Thoracic aorta (tissue), 2 donors: ENCODE measurements around the gene GP2. TPM values are rescaled to one million over a fixed set of nuclear protein-coding genes. Genes with fewer than 3 reads are reported as not detected.

ENCODE experiments used
- ATAC-seq: fragments of 150-250 bp; one replicate; pipeline ENCODE4 v1.8.0; 2017; ENCODE audit warnings: low read depth; ENCODE audit not compliant: insufficient number of reproducible peaks, low FRiP score
- DNase-seq: peaks from one replicate; pipeline ENCODE4 v3.0.0-alpha.2; 2020; ENCODE audit warnings: low spot score
- H3K27ac ChIP-seq, 2 donors: fragments of 200-600 bp; sonication (generic); 1 replicate in 1 of 2; 2 replicates in 1 of 2; pipeline ENCODE4 v1.5.1; 2016; ENCODE audit warnings: mild to moderate bottlenecking in 2 of 2, moderate library complexity in 2 of 2
- H3K27me3 ChIP-seq: fragments of 200-600 bp; sonication (generic); replicated peaks from 2 replicates; pipeline ENCODE4 v1.6.0; 2016; ENCODE audit warnings: mild to moderate bottlenecking; ENCODE audit not compliant: insufficient read depth
- H3K36me3 ChIP-seq: fragments of 200-600 bp; sonication (generic); one replicate; pipeline ENCODE4 v1.5.1; 2016
- H3K4me1 ChIP-seq, 2 donors: fragments of 200-600 bp; sonication (generic); 1 replicate in 1 of 2; 2 replicates in 1 of 2; pipeline versions ENCODE4 v1.5.1 to v1.6.0; 2016; ENCODE audit warnings: low read depth in 2 of 2, mild to moderate bottlenecking in 1 of 2; ENCODE audit not compliant: control insufficient read depth in 1 of 2
- H3K4me3 ChIP-seq: fragments of 200-600 bp; sonication (generic); 2 replicates; pipeline ENCODE4 v1.5.1; 2016; ENCODE audit warnings: mild to moderate bottlenecking
- H3K9me3 ChIP-seq: fragments of 200-600 bp; sonication (generic); 2 replicates; pipeline ENCODE4 v1.5.1; 2016
- total RNA-seq, 2 donors: library from RNA; depleted of rRNA; stranded (reverse); fragments of >200 nt; gene quantifications; one replicate each; pipeline versions ENCODE4 v1.1.0 to v1.2.3, GENCODE V29; 2016
- TF ChIP-seq, protein P1 (sequence below): fragments of 200-600 bp; sonication (generic); IDR thresholded peaks from one replicate; pipeline ENCODE4 v1.5.1; 2019; ENCODE audit warnings: antibody characterized with exemption

GP2 gene
- total RNA-seq, 2 donors from 2014 or later, result 2.6 to 8.7 TPM

- ATAC-seq (no peak), DNase-seq (no peak)
- Histone ChIP-seq H3K4me3 (no peak overlapping the region), H3K4me1 (no peaks in the 10 kb centered on the region), H3K36me3 (no peaks in the 10 kb centered on the region), H3K27ac (no peak overlapping the region), H3K27me3 (no peaks in the 10 kb centered on the region), H3K9me3 (no peaks in the 10 kb centered on the region)
- TF ChIP-seq, protein P1, sequence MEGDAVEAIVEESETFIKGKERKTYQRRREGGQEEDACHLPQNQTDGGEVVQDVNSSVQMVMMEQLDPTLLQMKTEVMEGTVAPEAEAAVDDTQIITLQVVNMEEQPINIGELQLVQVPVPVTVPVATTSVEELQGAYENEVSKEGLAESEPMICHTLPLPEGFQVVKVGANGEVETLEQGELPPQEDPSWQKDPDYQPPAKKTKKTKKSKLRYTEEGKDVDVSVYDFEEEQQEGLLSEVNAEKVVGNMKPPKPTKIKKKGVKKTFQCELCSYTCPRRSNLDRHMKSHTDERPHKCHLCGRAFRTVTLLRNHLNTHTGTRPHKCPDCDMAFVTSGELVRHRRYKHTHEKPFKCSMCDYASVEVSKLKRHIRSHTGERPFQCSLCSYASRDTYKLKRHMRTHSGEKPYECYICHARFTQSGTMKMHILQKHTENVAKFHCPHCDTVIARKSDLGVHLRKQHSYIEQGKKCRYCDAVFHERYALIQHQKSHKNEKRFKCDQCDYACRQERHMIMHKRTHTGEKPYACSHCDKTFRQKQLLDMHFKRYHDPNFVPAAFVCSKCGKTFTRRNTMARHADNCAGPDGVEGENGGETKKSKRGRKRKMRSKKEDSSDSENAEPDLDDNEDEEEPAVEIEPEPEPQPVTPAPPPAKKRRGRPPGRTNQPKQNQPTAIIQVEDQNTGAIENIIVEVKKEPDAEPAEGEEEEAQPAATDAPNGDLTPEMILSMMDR, result no peak
Measured at GRCh38 chr16:20301840-20302239, 25.5 kb downstream of the GP2 start.

DNA sequence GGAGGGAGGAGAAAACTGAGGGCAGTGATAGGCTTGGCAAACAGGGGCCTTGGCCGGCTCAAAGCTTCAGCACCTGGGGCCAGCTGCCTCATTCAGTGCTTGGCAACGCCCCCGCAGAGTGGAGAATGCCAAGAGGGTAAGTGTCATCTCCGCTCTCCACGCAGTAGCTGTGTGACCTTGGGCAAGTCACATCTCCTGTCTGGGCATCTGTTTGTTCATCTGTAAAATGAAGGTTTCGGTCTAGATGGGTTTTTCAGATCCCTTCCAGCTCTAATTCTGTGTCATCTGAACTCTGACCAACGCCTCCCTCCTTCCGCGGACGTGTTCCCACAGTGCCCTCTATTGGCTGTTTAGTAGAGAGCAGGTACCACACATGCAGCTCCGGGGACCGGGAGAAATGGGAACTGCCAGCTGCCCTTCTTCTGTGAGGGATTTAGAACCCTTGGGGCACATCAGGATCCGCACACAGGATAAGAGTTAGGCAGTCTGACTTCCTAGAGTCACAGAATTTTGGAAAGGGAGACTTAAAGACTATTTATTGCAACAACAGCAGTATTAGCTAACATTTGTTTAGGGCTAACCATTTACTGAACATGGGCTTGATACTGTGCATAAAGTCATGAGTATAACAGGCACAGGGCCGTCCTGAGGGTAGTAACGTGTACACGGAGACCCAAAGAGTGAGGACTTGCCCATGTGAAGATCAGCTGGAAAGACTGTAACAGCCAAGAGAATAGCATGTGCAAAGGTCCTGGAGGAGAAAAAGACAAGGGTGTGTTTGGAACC lies 26.8 kb downstream of the GP2 start:
- no peak overlapping the region for H3K27ac ChIP-seq
- no peak overlapping the region for H3K4me3 ChIP-seq
- ATAC-seq, result no peak
- no peaks in the 10 kb centered on the region for H3K4me1 ChIP-seq
- no peaks in the 10 kb centered on the region for H3K27me3 ChIP-seq
- H3K36me3 ChIP-seq, result no peaks in the 10 kb centered on the region
- TF ChIP-seq, protein P1, result peak; percentile 32
- no peaks in the 10 kb centered on the region for H3K9me3 ChIP-seq
- DNase-seq, result no peak

DNA sequence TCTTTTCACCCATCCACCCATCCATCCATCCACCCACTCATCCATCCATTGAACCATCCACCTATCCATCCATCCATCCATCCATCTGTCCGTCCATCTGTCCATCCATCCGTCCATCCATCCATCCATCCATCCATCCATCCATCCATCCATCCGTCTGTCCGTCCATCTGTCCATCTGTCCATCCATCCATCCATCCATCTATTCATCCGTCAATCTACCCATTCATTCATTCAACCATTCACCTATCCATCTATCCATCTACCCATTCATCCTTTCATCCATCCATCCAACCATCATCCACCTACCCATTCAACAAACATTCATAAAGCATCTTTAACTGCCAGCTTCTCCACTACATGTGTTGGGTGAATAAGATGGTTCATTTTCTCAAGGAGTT lies 28.9 kb downstream of the GP2 start:
- no peaks in the 10 kb centered on the region for H3K4me1 ChIP-seq
- ATAC-seq, result no peak
- no peaks in the 10 kb centered on the region for H3K9me3 ChIP-seq
- TF ChIP-seq, protein P1, result no peak
- no peak for DNase-seq
- no peaks in the 10 kb centered on the region for H3K27me3 ChIP-seq
- no peak overlapping the region for H3K27ac ChIP-seq
- H3K36me3 ChIP-seq, result no peaks in the 10 kb centered on the region
- H3K4me3 ChIP-seq, result no peak overlapping the region

- Histone ChIP-seq H3K27ac (no peak overlapping the region), H3K9me3 (no peaks in the 10 kb centered on the region), H3K4me1 (no peaks in the 10 kb centered on the region), H3K4me3 (no peak overlapping the region), H3K27me3 (no peaks in the 10 kb centered on the region), H3K36me3 (no peaks in the 10 kb centered on the region)
- no peak for DNase-seq
- ATAC-seq, result no peak
- TF ChIP-seq, protein P1, result no peak
Measured at GRCh38 chr16:20291208-20292206, 35.8 kb downstream of the GP2 start.

DNA sequence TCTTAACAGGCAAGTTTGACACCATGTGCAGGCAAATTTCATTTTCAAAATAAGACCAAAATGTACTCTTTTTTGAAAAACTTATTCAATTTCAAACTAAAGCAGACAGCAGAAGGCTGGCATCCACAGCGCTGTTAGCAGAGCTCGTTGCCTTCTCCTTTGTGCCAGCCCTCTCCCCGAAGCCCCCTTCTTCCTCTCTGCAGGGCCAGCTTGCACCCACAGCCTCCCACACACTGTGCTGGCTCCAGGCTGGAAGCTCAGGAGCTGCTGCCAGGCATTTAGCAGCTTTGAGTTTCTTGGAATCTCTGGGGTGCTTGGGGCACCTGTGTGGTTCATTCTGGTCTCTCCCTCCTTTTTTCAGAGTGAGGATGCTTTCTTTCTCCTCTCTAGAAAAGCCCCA lies 37.7 kb downstream of the GP2 start:
- H3K9me3 ChIP-seq, result no peaks in the 10 kb centered on the region
- no peak overlapping the region for H3K27ac ChIP-seq
- H3K27me3 ChIP-seq, result no peaks in the 10 kb centered on the region
- no peaks in the 10 kb centered on the region for H3K36me3 ChIP-seq
- no peak overlapping the region for H3K4me3 ChIP-seq
- DNase-seq, result no peak
- ATAC-seq, result no peak
- TF ChIP-seq, protein P1, result no peak
- no peaks in the 10 kb centered on the region for H3K4me1 ChIP-seq
